ENCODE measurements around the gene A1BG.
A peak's percentile ranks its signal among the peaks of the same experiment; 100 is the strongest.

DNA sequence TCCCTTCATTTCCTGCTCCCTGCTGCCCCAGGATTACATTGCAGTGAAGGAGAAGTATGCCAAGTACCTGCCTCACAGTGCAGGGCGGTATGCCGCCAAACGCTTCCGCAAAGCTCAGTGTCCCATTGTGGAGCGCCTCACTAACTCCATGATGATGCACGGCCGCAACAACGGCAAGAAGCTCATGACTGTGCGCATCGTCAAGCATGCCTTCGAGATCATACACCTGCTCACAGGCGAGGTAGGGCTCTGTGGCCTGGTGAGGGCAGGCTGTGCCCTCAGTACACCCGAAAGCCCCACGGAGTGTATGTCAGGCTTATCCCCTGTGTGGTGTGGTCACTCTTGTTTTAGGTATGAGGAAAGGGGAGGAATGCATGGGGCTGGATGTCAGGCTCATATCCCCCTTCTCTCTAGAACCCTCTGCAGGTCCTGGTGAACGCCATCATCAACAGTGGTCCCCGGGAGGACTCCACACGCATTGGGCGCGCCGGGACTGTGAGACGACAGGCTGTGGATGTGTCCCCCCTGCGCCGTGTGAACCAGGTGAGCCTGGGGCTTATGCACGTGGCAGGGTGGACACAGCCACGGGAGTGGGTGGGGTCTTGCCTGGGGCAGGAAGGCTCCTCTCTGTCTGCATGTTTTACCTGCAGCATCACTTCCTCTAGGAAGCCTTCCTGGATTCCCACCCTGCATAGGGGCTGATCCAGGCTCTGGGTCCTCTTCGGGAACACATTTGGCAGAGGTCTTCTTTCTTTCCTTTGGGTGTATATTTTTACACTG is 39.8 kb upstream of the A1BG start:
- TF ChIP-seq POLR2AphosphoS5 (IDR thresholded peaks at IDR 0.05; ENCODE audit: low read depth, low read length) (peak; percentile 78; the same call in 1 of the 2 replicates), POLR2A (IDR thresholded peaks at IDR 0.05; ENCODE audit: low read depth, low read length) (peak; percentile 60; the same call in 1 of the 2 replicates), TAF1 (IDR thresholded peaks at IDR 0.05; ENCODE audit: borderline replicate concordance, low read depth, low read length) (no peak)
